Measurements from ENCODE around the gene HSP90B1. TPM values are rescaled to one million over a fixed set of nuclear protein-coding genes. Genes with fewer than 3 reads are reported as not detected.
A peak's percentile ranks its signal among the peaks of the same experiment; 100 is the strongest.

The HSP90B1 gene
- total and polyA plus RNA-seq, 8 donors, result 72.6 to 515 (median 308) TPM

DNA sequence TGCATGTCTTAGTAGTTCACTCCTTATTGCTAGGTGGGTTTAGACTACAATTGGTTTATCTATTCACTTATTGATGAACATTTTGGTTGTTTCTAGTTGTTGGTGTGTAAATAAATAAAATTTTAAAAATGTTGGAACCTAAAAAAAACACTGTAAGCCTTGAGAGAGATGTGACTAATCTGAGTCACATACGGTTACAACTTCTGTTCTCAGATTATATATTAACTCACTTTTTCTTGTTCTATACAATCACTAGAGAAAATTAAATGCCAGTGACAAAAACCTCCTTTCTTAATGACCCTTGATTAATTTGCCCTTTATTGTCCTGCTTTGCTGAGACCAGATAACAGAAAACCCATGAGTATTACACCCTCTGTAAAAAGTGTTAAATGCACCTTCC lies 28.4 kb downstream of the HSP90B1 start:
- Histone ChIP-seq H3K27me3 (no peaks in the 10 kb centered on the region), H3K4me1 (peaks cover 12 to 52% (median 30%) of the 10 kb centered on the region in 4 donors), H3K36me3 (peaks cover 3 to 10% (median 9%) of the 10 kb centered on the region in 4 donors), H3K9me3 (no peaks in the 10 kb centered on the region), H3K27ac (no peak overlapping the region), H3K4me3 (no peak overlapping the region)
- 24 to 44% (median 33%) methylated on average over 1 of the region's 1 CpG for WGBS, 5 donors
- no peak for DNase-seq
- TF ChIP-seq CTCF (IDR thresholded peaks at IDR 0.05) (no peak), EP300 (IDR thresholded peaks at IDR 0.05) (no peak), POLR2A (IDR thresholded peaks at IDR 0.05) (no peak), POLR2AphosphoS5 (IDR thresholded peaks at IDR 0.05) (no peak)
- intact Hi-C loops (cut with DNase I; ENCODE audit: low total_unique reads), result no loop called here

GRCh38 chr12:103960616-103961227 lies 30.5 kb downstream of the HSP90B1 start:
- no peak for TF ChIP-seq POLR2A (IDR thresholded peaks at IDR 0.05)
- TF ChIP-seq EP300 (IDR thresholded peaks at IDR 0.05), result no peak
- no peak for TF ChIP-seq CTCF (IDR thresholded peaks at IDR 0.05)
- TF ChIP-seq POLR2AphosphoS5 (IDR thresholded peaks at IDR 0.05), result no peak
- Histone ChIP-seq H3K27me3 (no peaks in the 10 kb centered on the region), H3K4me1 (peaks cover 20 to 45% (median 30%) of the 10 kb centered on the region in 4 donors), H3K9me3 (no peaks in the 10 kb centered on the region), H3K36me3 (no peaks in the 10 kb centered on the region), H3K27ac (no peak overlapping the region), H3K4me3 (no peak overlapping the region)
- DNase-seq, result no peak
- intact Hi-C loops (cut with DNase I; ENCODE audit: low total_unique reads), result no loop called here
- WGBS, 5 donors, result 62 to 71% (median 69%) methylated on average over 7 of the region's 7 CpGs

GRCh38 chr12:103962493-103962892 lies 32.3 kb downstream of the HSP90B1 start:
- WGBS, 5 donors, result 29 to 69% (median 39%) methylated on average over 1 of the region's 1 CpG
- H3K36me3 ChIP-seq, result no peaks in the 10 kb centered on the region
- no peak for DNase-seq
- TF ChIP-seq POLR2AphosphoS5 (IDR thresholded peaks at IDR 0.05), result no peak
- no peak for TF ChIP-seq POLR2A (IDR thresholded peaks at IDR 0.05)
- no peak for TF ChIP-seq EP300 (IDR thresholded peaks at IDR 0.05)
- TF ChIP-seq CTCF (IDR thresholded peaks at IDR 0.05), result no peak
- intact Hi-C loops (cut with DNase I; ENCODE audit: low total_unique reads), result no loop called here
- no peaks in the 10 kb centered on the region for H3K9me3 ChIP-seq
- H3K27me3 ChIP-seq, result no peaks in the 10 kb centered on the region
- peaks cover 18 to 46% (median 31%) of the 10 kb centered on the region in 4 donors for H3K4me1 ChIP-seq
- H3K27ac ChIP-seq, result no peak overlapping the region
- no peak overlapping the region for H3K4me3 ChIP-seq

GRCh38 chr12:103964805-103965204 lies 34.6 kb downstream of the HSP90B1 start:
- WGBS, 5 donors, result 12 to 20% (median 15%) methylated on average over 3 of the region's 3 CpGs
- peak in 1 of 2 donors; percentile 25 for DNase-seq
- intact Hi-C loops (cut with DNase I; ENCODE audit: low total_unique reads), result no loop called here
- peak overlapping the region; percentile 83 to 97 (median 91) for H3K4me3 ChIP-seq
- TF ChIP-seq EP300 (IDR thresholded peaks at IDR 0.05) (no peak), POLR2AphosphoS5 (IDR thresholded peaks at IDR 0.05) (no peak), CTCF (IDR thresholded peaks at IDR 0.05) (no peak), POLR2A (IDR thresholded peaks at IDR 0.05) (no peak)
- H3K27me3 ChIP-seq, result no peaks in the 10 kb centered on the region
- no peaks in the 10 kb centered on the region for H3K9me3 ChIP-seq
- H3K4me1 ChIP-seq, result peaks cover 37 to 60% (median 51%) of the 10 kb centered on the region in 4 donors
- H3K27ac ChIP-seq, result peak overlapping the region in 4 of 5 donors; percentile 96 to 98 (median 98)
- H3K36me3 ChIP-seq, result no peaks in the 10 kb centered on the region

Data from stomach (tissue), 9 donors.